HFFc6 (cell line): Measurements from ENCODE around the gene PLCB3. TPM values are rescaled to one million over a fixed set of nuclear protein-coding genes. Genes with fewer than 3 reads are reported as not detected.

Experiments used
- DNase-seq: peaks from one replicate; pipeline ENCODE4 v3.0.0-alpha.2; 2018
- H3K27ac Mint-ChIP-seq: 2 replicates; pipeline ENCODE4 v1.8.0; 2020; ENCODE audit warnings: mild to moderate bottlenecking, mixed read lengths
- H3K27me3 Mint-ChIP-seq: 2 replicates; pipeline ENCODE4 v1.8.0; 2021; ENCODE audit warnings: mild to moderate bottlenecking, moderate library complexity, mixed read lengths; ENCODE audit not compliant: insufficient read depth
- H3K36me3 Mint-ChIP-seq: 2 replicates; pipeline ENCODE4 v1.8.0; 2021; ENCODE audit warnings: low read depth, mixed read lengths
- H3K4me1 Mint-ChIP-seq: 2 replicates; pipeline ENCODE4 v1.8.0; 2020; ENCODE audit warnings: low read depth, mixed read lengths
- H3K4me3 Mint-ChIP-seq: 2 replicates; pipeline ENCODE4 v1.8.0; 2020; ENCODE audit warnings: mild to moderate bottlenecking, moderate library complexity, mixed read lengths
- H3K9me3 Mint-ChIP-seq: 2 replicates; pipeline ENCODE4 v1.8.0; 2020; ENCODE audit warnings: mild to moderate bottlenecking, mixed read lengths
- CTCF ChIP-seq: fragments of 200-600 bp; sonication (generic); IDR thresholded peaks from 2 replicates; pipeline ENCODE4 v1.5.0; 2021; ENCODE audit warnings: antibody characterized with exemption, mild to moderate bottlenecking
- total RNA-seq, 6 experiments: library from RNA; stranded (reverse); fragmentation: NEBNext Ultra II Directional; extraction: Animal tissue kit (Norgen Biotek cat#: 25700); gene quantifications; 2 replicates in 1 of 6; 3 replicates in 5 of 6; pipeline ENCODE4 v1.2.3, GENCODE V29; 2021

The PLCB3 gene
- total RNA-seq, 6 experiments from 2014 or later: 48.1 to 58.0 (median 51.8) TPM

DNA sequence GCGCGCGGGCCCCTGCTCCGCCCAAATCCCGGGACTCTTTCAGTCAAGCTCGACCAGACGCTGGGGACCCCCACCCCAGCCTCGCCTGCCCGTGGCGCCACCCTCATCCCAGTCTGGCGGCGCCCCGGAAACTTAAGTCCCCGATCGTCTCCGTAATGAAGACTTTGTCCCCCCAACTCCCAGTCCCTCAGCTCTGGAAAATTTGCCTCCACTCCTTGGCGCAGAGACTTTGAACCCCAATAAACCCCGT, 348 bp downstream of the PLCB3 start:
- no peaks in the 10 kb centered on the region; the same call in none of the 2 replicates for H3K27me3 Mint-ChIP-seq
- H3K27ac Mint-ChIP-seq: peak overlapping the region; percentile 88

DNA sequence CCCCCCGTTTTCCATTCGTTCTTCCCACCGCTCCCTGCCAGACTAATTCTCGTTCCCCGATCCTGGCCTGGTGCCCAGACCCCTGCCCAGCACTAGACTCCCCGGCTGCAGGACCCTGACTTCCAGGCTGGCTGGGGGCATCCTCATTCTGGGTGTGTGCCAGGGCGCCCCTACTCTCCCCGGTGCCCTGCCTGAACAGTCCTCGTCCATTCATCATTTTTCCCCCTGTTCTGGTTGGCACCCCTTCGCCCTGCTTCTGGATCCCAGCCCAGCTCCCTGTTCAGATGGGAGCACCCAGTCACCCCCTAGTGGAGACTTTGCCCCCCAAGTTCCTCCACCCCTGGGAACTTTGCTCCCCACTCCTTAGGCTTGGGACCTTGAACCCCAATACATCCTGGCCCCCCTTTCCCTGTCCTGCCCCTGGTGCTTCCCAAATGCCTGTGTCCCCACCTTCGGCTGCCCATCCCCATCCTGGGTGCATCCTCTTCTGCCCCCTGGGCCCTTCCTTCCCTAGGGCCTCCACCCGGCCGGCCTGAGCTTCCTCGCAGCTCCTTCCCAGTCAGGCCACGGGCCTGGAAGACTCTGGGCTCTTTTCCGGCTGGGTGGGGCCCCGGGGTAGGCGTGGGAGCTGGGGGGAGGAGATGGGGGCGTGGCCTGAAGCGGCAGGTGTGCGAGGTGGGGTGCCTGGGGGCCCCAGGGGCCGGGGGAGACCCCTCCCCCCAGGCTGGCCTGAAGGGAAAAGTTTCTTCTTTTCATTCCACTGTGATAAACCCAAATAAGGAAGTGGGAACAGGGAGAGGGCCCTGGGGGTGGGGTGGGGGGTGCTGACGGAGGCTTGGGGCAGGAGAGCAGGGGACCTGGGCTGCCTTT, 908 bp downstream of the PLCB3 start:
- Mint-ChIP-seq H3K4me1 (peaks cover 19% of the 10 kb centered on the region), H3K27me3 (no peaks in the 10 kb centered on the region; the same call in none of the 2 replicates), H3K27ac (peak overlapping the region; percentile 88), H3K36me3 (no peaks in the 10 kb centered on the region), H3K4me3 (peak overlapping the region; percentile 91), H3K9me3 (no peaks in the 10 kb centered on the region)
- TF ChIP-seq CTCF: peak; percentile 80
- no peak for DNase-seq

More for the DNA sequence above, 348 bp downstream of the PLCB3 start:
- TF ChIP-seq CTCF: no peak
- Mint-ChIP-seq H3K9me3 (no peaks in the 10 kb centered on the region), H3K4me3 (peak overlapping the region; percentile 91), H3K4me1 (peaks cover 19% of the 10 kb centered on the region), H3K36me3 (no peaks in the 10 kb centered on the region)
- no peak for DNase-seq

DNA sequence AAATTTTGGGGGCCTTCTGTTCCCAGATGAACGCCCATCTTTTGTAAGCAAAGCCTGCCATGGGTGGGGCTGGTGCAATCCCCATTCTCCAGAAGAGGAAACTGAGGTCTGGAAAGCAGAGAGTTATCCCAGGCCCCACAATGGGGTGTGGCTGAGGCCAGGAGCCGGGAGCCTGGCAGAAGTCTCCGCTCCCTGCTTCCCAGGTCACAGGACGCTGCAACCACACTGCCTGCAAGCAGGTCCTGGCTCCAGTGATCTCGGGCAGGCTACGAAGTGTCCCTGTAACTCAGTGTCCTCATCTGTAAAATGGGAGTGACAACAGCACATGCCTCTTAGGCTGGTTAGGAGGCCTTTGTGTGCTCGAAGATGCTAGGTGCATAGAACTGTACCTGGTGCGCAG, 1.7 kb downstream of the PLCB3 start:
- Mint-ChIP-seq H3K27ac (peak overlapping the region; percentile 57), H3K4me1 (peaks cover 13% of the 10 kb centered on the region), H3K36me3 (peaks cover 6% of the 10 kb centered on the region; the same call in 1 of the 2 replicates), H3K27me3 (peaks cover 2% of the 10 kb centered on the region), H3K4me3 (peak overlapping the region; percentile 91), H3K9me3 (no peaks in the 10 kb centered on the region)
- TF ChIP-seq CTCF: no peak
- no peak for DNase-seq

DNA sequence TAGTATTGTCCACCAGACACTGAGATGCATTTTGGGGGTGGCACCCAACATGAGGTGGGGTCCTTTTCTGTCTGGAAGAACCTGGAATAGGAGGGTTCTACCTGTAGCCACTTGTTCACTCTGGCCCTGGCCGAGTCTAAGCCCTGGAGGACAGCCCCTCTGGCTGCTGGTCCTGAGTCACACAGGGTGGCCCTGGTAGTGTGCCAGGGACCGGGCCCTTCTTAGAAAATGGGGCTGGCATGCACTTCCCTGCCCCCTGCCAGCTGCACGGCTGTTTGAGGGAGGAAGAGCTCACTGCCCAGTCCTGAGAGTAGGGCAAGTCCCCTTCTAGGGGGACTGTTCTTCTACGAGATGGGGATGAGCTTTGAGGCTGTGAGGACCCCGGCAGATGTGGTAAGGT, 2.2 kb downstream of the PLCB3 start:
- Mint-ChIP-seq H3K27ac (peak overlapping the region; percentile 57; the same call in 1 of the 2 replicates), H3K4me3 (peak overlapping the region; percentile 91)
- TF ChIP-seq CTCF: no peak

DNA sequence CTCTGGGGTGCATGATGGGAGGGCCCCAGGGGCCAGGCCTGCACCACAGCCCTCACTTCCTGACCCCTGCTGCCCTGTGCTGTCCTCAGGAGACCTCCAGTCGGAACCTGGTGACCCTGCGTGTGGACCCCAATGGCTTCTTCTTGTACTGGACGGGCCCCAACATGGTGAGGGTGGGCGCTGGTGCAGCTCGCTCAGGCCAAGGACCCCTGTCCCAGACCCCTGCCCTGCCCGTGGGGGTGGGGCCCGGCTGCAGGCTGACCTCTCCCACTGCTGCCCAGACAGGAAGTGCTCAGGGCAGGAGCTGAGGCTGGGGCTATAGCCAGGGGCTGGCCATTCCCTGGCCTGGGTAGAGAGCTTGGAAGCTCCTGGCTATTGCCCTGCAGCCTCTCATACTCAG, 3.0 kb downstream of the PLCB3 start:
- H3K4me1 Mint-ChIP-seq: peaks cover 12% of the 10 kb centered on the region
- no peak overlapping the region for H3K4me3 Mint-ChIP-seq
- no peak for TF ChIP-seq CTCF

More for the DNA sequence above, 2.2 kb downstream of the PLCB3 start:
- no peak for DNase-seq
- Mint-ChIP-seq H3K36me3 (peaks cover 6% of the 10 kb centered on the region; the same call in 1 of the 2 replicates), H3K27me3 (peaks cover 2% of the 10 kb centered on the region), H3K9me3 (no peaks in the 10 kb centered on the region), H3K4me1 (peaks cover 12% of the 10 kb centered on the region)

More for the DNA sequence above, 3.0 kb downstream of the PLCB3 start:
- no peak for DNase-seq
- H3K36me3 Mint-ChIP-seq: peaks cover 8% of the 10 kb centered on the region
- H3K9me3 Mint-ChIP-seq: no peaks in the 10 kb centered on the region
- H3K27me3 Mint-ChIP-seq: peaks cover 2% of the 10 kb centered on the region
- no peak overlapping the region for H3K27ac Mint-ChIP-seq
